ENCODE measurements around the gene FKBP5. TPM values are rescaled to one million over a fixed set of nuclear protein-coding genes. Genes with fewer than 3 reads are reported as not detected.
"Not testable (repeated sequence)": the region's sequence is repeated elsewhere in the genome, so short reads cannot be mapped to it uniquely, and the experiment has no call there.

Gene FKBP5
- polyA plus RNA-seq, 1 donor from 2014 or later: 1.2 TPM

DNA sequence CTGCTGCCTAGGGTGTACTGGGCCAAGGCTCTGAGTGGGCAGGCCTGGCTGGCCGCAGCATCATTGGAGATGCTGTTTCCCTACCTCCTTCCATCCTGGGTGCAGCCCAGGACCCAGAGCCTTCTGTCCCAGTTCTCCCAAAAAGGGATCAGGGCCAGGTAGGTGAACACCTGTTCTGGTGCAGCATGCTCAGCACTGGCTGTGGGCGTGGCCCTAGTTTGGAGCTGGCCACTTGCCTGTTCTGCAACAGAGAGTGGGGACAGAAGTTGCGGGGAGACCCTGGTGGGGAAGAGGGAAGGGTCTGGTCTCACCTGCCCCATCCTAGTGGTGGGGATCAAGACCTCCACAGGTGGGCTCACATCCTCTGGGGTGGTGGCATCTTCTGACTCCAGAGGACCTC lies 46.7 kb upstream of the FKBP5 start:
- Histone ChIP-seq H3K4me3 (ENCODE audit: low read length) (no peak overlapping the region), H3K9ac (ENCODE audit: low read length) (no peak overlapping the region), H3K4me2 (ENCODE audit: low read length) (no peak overlapping the region), H3K79me2 (replicated peaks; ENCODE audit: insufficient read depth, low read length) (no peaks in the 10 kb centered on the region), H3F3A (ENCODE audit: insufficient read depth, low read length, poor library complexity, severe bottlenecking) (peaks cover 5% of the 10 kb centered on the region), H3K27ac (ENCODE audit: low read length) (no peak overlapping the region), H3K27me3 (ENCODE audit: insufficient read depth, low read depth, low read length) (no peaks in the 10 kb centered on the region), H3K36me3 (ENCODE audit: insufficient read depth, low read length) (no peaks in the 10 kb centered on the region), H3K9me3 (ENCODE audit: low read length) (no peaks in the 10 kb centered on the region), H2AFZ (ENCODE audit: low read depth, low read length) (no peak overlapping the region), H3K9me2 (ENCODE audit: insufficient read depth, low read length) (no peaks in the 10 kb centered on the region), H4K20me1 (ENCODE audit: insufficient read depth) (no peaks in the 10 kb centered on the region)
- TF ChIP-seq EP300 (conservative IDR thresholded peaks at IDR 0.05; ENCODE audit: poor library complexity, severe bottlenecking) (no peak), MXI1 (conservative IDR thresholded peaks at IDR 0.05; ENCODE audit: poor library complexity, severe bottlenecking) (no peak), SMC3 (conservative IDR thresholded peaks at IDR 0.05; ENCODE audit: poor library complexity) (no peak), POLR2AphosphoS5 (IDR thresholded peaks at IDR 0.05) (no peak), EZH2 (IDR thresholded peaks at IDR 0.05; ENCODE audit: borderline replicate concordance, insufficient read depth, low read length, poor library complexity, severe bottlenecking) (no peak)
- TF ChIP-seq, protein P1, sequence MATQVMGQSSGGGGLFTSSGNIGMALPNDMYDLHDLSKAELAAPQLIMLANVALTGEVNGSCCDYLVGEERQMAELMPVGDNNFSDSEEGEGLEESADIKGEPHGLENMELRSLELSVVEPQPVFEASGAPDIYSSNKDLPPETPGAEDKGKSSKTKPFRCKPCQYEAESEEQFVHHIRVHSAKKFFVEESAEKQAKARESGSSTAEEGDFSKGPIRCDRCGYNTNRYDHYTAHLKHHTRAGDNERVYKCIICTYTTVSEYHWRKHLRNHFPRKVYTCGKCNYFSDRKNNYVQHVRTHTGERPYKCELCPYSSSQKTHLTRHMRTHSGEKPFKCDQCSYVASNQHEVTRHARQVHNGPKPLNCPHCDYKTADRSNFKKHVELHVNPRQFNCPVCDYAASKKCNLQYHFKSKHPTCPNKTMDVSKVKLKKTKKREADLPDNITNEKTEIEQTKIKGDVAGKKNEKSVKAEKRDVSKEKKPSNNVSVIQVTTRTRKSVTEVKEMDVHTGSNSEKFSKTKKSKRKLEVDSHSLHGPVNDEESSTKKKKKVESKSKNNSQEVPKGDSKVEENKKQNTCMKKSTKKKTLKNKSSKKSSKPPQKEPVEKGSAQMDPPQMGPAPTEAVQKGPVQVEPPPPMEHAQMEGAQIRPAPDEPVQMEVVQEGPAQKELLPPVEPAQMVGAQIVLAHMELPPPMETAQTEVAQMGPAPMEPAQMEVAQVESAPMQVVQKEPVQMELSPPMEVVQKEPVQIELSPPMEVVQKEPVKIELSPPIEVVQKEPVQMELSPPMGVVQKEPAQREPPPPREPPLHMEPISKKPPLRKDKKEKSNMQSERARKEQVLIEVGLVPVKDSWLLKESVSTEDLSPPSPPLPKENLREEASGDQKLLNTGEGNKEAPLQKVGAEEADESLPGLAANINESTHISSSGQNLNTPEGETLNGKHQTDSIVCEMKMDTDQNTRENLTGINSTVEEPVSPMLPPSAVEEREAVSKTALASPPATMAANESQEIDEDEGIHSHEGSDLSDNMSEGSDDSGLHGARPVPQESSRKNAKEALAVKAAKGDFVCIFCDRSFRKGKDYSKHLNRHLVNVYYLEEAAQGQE (IDR thresholded peaks at IDR 0.05; ENCODE audit: borderline replicate concordance): no peak
- TF ChIP-seq, protein P2, sequence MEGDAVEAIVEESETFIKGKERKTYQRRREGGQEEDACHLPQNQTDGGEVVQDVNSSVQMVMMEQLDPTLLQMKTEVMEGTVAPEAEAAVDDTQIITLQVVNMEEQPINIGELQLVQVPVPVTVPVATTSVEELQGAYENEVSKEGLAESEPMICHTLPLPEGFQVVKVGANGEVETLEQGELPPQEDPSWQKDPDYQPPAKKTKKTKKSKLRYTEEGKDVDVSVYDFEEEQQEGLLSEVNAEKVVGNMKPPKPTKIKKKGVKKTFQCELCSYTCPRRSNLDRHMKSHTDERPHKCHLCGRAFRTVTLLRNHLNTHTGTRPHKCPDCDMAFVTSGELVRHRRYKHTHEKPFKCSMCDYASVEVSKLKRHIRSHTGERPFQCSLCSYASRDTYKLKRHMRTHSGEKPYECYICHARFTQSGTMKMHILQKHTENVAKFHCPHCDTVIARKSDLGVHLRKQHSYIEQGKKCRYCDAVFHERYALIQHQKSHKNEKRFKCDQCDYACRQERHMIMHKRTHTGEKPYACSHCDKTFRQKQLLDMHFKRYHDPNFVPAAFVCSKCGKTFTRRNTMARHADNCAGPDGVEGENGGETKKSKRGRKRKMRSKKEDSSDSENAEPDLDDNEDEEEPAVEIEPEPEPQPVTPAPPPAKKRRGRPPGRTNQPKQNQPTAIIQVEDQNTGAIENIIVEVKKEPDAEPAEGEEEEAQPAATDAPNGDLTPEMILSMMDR (IDR thresholded peaks at IDR 0.05; ENCODE audit: poor library complexity, severe bottlenecking): no peak

DNA sequence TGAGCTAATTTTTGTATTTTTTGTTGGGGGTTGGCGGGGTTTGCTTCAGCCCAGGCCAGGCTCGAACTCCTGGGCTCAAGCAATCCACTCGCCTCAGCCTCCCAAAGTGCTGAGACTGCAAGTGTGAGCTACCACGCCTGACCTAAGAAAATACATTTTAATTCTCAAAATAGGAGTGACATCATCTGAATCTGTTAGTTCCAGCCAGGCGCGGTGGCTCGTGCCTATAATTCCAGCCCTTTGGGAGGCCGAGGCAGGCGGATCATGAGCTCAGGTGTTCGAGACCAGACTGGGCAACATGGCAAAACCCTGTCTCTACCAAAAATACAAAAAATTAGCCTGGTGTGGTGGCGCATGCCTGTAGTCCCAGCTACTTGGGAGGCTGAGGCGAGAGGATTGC lies 45.6 kb upstream of the FKBP5 start:
- not testable (repeated sequence) for H3K27me3 ChIP-seq (ENCODE audit: insufficient read depth, low read depth, low read length); H3K9me3 ChIP-seq (ENCODE audit: low read length); H3K36me3 ChIP-seq (ENCODE audit: insufficient read depth, low read length); H4K20me1 ChIP-seq (ENCODE audit: insufficient read depth); H2AFZ ChIP-seq (ENCODE audit: low read depth, low read length); H3K4me3 ChIP-seq (ENCODE audit: low read length); H3F3A ChIP-seq (ENCODE audit: insufficient read depth, low read length, poor library complexity, severe bottlenecking); H3K9me2 ChIP-seq (ENCODE audit: insufficient read depth, low read length); H3K4me2 ChIP-seq (ENCODE audit: low read length); H3K27ac ChIP-seq (ENCODE audit: low read length); H3K79me2 ChIP-seq (replicated peaks; ENCODE audit: insufficient read depth, low read length); H3K9ac ChIP-seq (ENCODE audit: low read length)

DNA sequence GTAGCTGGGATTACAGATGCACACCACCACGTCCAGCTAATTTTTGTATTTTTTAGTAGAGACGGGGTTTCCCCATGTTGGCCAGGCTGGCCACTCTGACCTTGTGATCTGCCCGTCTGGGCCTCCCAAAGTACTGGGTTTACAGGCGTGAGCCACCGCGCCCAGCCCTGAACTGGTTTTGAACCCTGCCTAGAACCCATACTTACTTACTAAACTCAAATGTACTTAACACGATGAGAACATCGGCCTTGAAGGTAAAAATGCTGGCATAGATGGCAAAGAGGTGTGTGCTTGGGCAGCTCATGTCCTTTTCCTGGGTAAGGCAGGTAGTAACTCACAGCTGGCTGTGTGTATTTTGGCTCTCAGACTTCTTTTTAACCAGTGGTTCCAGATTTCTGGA lies 44.9 kb upstream of the FKBP5 start:
- Histone ChIP-seq H3F3A (ENCODE audit: insufficient read depth, low read length, poor library complexity, severe bottlenecking) (peaks cover 5% of the 10 kb centered on the region), H3K9me2 (ENCODE audit: insufficient read depth, low read length) (no peaks in the 10 kb centered on the region), H3K36me3 (ENCODE audit: insufficient read depth, low read length) (no peaks in the 10 kb centered on the region), H3K9me3 (ENCODE audit: low read length) (no peaks in the 10 kb centered on the region), H3K27me3 (ENCODE audit: insufficient read depth, low read depth, low read length) (no peaks in the 10 kb centered on the region), H2AFZ (ENCODE audit: low read depth, low read length) (no peak overlapping the region), H3K9ac (ENCODE audit: low read length) (no peak overlapping the region), H4K20me1 (ENCODE audit: insufficient read depth) (no peaks in the 10 kb centered on the region), H3K4me2 (ENCODE audit: low read length) (no peak overlapping the region), H3K27ac (ENCODE audit: low read length) (no peak overlapping the region), H3K79me2 (replicated peaks; ENCODE audit: insufficient read depth, low read length) (no peaks in the 10 kb centered on the region), H3K4me3 (ENCODE audit: low read length) (no peak overlapping the region)
- TF ChIP-seq EZH2 (IDR thresholded peaks at IDR 0.05; ENCODE audit: borderline replicate concordance, insufficient read depth, low read length, poor library complexity, severe bottlenecking) (no peak), EP300 (conservative IDR thresholded peaks at IDR 0.05; ENCODE audit: poor library complexity, severe bottlenecking) (no peak), POLR2AphosphoS5 (IDR thresholded peaks at IDR 0.05) (no peak), RAD21 (conservative IDR thresholded peaks at IDR 0.05) (no peak), TAF1 (IDR thresholded peaks at IDR 0.05; ENCODE audit: low read depth) (no peak), SMC3 (conservative IDR thresholded peaks at IDR 0.05; ENCODE audit: poor library complexity) (no peak), MXI1 (conservative IDR thresholded peaks at IDR 0.05; ENCODE audit: poor library complexity, severe bottlenecking) (no peak)
- TF ChIP-seq, protein P2 (IDR thresholded peaks at IDR 0.05; ENCODE audit: poor library complexity, severe bottlenecking): no peak
- TF ChIP-seq, protein P1 (IDR thresholded peaks at IDR 0.05; ENCODE audit: borderline replicate concordance): no peak

Data from neural cell (in vitro differentiated cells).